ENCODE data around the gene CTDSPL.

CTDSPL gene

DNA sequence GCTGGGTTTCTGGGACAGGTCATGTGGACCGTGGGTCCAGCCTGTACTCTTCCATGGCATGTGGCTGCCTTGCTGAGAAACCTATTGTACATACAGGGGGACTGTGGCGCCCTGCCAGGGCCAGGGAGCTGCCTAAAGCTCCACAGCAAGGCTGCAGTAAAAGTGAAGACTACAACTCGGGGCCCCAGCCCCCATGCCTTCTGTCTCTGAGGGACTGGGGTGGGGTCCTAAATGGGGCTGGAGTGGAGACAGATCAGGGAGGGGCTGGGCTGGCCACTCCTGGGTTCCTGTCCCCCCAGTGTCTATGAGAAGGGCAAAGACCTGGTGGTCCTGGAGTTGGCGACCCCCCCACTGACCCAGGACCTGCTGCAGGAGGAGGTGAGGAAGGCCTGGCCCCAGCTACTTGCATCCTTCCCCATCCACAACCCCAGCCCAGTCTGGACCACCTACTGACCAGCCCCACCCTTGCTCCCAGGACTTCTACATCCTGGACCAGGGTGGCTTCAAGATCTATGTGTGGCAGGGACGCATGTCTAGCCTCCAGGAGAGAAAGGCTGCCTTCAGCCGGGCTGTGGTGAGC, 136.2 kb downstream of the CTDSPL start:
- DNase-seq (ENCODE audit: low spot score) (no peak), FAIRE-seq (no peak)

DNA sequence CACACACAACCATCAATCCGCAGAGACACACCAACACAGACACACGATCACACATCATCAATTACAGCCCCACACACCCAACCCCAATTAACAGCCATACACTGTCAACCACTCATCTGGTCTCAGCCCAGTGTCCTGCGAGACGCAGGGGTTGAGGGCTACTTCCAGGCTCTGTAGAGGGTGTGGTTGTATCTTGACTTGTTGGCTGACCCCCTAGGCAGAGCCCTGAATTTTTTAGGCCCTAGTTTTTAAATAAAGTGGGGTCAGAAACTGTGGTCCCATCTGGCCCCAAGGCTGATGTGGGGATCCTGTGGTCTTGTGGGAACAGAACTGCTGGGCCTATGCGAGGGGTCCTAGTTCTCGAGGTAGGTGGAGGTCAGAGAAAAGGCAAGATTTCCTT, 138.2 kb downstream of the CTDSPL start:
- DNase-seq (ENCODE audit: low spot score), result no peak
- no peak for FAIRE-seq

DNA sequence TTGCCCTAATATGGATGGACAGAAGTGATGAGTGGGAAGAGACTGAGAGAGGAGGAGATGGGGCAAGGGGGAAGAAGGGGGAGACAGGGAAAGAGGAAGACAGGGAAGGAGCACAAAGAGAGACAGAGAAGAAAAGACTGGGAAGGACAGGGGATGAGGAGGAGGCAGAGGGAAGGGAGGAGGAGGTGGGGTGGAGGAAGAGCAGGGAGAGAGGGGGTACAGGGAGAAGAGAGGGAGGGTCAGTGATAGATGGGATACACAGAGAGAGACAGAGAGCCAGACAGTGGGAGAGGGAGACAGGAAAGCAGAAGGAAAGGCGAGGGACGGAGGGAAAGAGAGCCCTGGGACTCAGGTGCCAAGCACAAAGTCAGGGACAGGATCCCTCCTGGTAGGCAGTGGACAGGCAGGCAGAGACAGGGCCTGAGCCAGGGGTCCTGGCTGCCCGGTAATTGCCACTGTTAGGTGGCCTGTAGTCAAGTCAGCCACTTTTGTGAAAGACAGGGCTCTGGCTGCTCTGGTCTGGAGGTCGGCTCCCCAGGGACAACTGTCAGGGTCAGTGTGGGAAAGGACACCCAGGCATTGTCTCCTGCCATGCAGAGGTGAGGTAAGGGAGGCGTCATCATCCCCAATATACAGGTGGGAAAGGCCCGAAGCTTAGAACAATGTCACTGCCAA, 138.7 kb downstream of the CTDSPL start:
- FAIRE-seq (no peak), DNase-seq (ENCODE audit: low spot score) (no peak)

DNA sequence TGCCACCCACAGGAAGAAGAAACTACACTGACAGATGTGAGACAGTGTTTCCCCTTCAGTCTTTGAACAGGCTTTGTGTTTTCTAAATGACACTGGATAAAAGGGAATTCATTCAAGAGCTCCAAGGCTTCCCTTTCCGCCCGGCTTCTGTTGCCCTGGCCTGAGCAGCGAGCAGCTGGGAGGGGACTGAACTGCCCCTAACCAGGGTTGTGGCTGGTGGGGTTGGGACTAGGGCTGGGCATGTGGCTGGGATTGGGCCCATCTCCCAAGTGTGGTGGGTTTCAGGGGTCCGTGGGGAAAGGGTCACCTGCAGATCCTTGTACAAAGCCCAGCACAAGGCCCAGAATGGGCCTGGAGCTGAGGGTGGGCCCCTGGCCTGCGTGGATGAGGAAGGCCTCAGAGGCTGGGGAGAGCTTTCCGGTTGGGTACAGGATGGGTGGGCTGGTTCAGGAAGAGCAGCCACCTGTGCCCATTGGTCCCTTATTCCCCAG, 139.3 kb downstream of the CTDSPL start:
- no peak for DNase-seq (ENCODE audit: low spot score)
- FAIRE-seq, result no peak

DNA sequence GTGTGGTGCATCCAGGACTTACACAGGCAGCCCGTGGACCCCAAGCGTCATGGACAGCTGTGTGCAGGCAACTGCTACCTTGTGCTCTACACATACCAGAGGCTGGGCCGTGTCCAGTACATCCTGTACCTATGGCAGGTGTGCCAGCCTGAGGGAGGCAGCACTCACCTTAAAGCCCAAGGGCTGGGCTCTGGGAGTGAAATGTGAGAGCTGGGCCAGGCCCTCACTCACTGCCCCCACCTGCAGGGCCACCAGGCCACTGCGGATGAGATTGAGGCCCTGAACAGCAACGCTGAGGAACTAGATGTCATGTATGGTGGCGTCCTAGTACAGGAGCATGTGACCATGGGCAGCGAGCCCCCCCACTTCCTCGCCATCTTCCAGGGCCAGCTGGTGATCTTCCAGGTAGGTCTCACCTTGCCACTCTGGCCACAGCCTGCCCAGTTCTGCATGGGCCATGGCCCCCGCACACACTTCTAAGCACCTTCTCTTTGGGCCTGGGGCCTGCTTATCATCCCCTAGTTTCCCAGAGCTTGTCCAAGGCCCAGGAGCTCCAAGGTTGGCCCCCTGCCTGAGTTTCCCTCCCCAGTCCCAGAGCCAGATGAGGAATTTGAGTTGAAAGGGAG, 139.9 kb downstream of the CTDSPL start:
- no peak for FAIRE-seq
- DNase-seq (ENCODE audit: low spot score), result no peak

DNA sequence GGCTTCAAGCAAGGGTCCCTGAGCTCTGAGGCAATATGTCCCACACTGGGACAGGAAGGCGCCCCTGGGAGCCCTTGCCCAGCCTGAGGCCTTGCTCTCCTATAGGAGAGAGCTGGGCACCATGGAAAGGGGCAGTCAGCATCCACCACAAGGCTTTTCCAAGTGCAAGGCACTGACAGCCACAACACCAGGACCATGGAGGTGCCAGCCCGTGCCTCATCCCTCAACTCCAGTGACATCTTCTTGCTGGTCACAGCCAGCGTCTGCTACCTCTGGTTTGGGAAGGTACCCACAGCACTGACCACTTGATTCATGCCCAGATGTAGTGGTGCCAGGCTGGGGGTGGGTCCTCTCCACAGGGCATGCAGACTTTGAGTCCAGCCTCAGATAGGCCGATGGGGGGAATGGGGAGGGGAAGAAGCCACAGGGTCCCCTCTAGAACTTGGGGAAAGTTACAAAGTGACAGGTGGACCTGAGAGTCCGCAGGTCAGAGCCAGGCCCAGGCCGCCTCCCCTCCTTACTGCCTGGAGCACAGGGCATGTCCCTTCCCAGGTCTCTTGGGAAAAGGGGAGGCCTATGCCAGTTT, 140.7 kb downstream of the CTDSPL start:
- DNase-seq (ENCODE audit: low spot score), result no peak
- FAIRE-seq, result no peak

DNA sequence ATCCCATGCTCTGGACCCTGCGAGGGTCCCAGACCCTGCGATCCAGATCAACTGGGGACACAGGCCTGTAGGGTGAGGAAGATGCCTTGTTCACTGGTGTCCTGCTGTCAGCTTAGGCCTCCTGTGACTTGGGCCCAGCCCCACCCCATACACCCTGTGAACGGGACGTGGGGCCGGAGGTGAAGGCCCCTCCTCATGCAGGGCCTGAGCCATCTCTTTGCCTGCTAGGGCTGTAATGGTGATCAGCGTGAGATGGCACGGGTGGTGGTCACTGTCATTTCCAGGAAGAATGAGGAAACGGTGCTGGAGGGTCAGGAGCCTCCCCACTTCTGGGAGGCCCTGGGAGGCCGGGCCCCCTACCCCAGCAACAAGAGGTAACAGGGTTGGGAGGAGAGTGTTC, 141.3 kb downstream of the CTDSPL start:
- no peak for FAIRE-seq
- no peak for DNase-seq (ENCODE audit: low spot score)

DNA sequence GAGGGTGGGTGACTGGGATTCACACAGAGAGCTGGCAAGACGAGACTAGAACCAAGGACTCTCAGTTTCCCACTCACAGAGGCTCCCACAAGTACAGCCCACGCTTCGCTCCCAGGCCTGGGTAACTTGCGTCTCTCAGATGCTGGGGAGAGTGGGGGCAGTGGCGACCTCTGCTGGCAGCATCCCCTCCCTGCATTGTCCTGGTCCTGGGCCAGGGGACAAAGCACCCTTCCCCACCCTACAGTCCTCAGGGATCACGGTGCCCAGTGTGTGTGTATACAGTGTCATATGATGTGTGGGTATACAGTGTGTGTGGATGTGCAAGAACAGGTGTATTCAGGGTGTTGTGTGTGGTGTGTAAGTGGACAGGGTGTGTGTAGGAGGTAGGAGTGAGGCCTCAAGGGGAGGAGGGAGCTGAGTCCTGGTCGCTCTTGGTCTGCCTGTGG, 141.7 kb downstream of the CTDSPL start:
- FAIRE-seq (no peak), DNase-seq (ENCODE audit: low spot score) (no peak)

DNA sequence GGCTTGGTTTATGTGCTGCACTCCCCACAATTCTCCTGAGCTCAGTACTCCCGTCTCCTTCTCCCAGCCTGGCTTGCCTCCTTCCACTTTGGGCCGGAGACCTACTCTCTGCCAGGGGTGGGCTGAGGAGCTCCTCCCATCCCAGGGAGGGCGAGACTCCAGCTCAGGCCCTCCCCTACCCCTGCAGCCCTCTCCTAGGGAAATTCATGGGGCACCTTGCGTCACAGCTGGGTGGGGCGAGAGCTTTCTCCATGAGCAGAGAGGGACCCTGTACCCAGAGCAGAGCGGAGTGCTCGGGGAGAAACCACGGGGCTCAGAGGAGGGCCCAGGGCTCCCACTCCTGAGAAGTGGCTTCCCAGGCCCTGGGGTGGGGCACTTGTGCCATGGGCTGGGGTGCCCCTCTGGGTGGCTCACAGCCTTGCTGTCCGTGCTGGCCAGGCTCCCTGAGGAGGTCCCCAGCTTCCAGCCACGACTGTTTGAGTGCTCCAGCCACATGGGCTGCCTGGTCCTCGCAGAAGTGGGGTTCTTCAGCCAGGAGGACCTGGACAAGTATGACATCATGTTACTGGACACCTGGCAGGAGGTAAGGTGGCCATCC, 142.2 kb downstream of the CTDSPL start:
- FAIRE-seq (no peak), DNase-seq (ENCODE audit: low spot score) (no peak)

DNA sequence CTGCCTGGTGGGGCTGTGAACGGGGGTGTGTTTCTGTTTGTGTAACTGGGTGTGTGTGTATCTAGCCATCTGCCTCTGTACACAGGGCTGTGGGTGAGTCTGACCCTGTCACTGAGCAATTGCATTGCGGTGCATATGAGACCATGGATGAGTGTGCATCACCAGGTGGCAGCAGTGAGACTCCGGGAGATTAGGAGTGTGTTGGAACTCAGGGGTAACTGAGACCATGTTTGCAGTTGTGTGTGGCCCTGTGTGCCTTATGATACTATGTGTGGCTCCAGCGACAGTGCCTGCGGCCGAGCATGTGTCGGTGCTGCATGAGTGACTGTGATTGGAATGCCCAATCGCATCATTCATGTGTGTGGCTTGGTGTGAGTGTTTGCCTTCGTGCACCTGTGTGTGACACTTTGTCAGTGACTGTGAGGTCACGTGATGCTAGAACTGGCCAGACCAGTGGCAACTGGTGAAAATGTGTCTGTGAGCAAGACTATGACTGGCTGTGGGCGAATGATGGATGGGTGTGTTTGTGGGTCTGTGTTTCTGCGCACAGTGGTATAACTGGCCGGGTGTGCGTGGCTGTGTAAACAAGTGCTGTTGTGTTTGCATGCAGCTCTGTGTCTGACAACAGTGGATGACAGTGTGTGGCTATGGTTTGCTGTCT, 142.9 kb downstream of the CTDSPL start:
- DNase-seq (ENCODE audit: low spot score), result peak; percentile 32
- no peak for FAIRE-seq

DNA sequence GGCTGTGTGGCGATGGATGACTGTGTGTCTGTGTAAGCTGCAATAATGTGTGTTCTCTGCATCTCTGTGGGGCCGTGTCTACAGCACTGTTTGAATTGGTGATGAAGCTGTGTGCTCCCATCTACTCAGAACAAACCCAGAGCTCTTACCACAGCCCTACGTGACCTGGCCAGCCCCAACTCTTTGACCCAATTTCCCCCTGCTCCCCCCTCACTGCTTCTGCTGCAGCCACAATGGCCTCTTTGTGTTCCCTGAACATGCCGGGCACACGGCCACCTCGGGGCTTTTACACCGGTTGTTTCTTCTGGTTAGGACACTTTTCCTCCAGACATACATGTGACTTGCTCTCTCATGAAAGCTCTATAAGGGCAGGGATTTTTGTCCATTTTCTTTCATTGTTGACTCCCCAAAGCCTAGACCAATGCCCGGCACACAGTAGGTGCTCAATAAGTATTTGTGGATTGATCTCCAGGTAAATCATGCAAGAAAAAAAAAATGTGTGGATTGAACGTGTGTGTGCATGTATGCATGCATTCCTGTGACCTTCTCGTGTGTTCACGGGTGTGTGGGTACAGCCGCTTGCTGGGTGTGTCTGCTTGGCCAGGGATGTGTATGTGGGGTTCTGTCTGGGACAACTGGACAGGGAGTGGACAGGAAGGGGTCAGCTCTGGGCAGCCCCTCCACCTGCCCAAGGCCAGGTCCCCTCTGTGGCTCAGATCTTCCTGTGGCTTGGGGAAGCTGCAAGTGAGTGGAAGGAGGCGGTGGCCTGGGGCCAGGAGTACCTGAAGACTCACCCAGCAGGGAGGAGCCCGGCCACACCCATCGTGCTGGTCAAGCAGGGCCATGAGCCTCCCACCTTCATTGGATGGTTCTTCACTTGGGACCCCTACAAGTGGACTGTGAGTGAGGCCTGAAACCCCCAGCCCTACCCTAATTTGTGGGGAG, 143.7 kb downstream of the CTDSPL start:
- FAIRE-seq (no peak), DNase-seq (ENCODE audit: low spot score) (no peak)

DNA sequence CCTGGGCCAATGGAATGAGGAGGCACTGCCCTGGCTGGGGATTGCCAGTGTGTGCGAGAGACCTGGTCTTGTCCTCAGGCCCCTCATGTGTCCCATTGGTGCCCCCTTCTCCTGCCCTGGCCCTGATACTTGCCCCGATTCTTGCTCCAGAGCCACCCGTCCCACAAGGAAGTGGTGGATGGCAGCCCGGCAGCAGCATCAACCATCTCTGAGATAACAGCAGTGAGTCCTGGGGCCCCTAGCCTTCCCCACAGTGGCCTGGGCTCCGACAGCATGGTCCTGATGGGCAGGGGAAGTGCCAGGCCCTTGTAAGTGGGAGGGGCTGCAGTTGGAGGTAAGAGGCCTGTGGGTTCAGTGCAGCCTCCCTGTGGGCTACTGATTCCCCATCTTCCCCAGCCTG, 144.4 kb downstream of the CTDSPL start:
- FAIRE-seq (no peak), DNase-seq (ENCODE audit: low spot score) (no peak)

DNA sequence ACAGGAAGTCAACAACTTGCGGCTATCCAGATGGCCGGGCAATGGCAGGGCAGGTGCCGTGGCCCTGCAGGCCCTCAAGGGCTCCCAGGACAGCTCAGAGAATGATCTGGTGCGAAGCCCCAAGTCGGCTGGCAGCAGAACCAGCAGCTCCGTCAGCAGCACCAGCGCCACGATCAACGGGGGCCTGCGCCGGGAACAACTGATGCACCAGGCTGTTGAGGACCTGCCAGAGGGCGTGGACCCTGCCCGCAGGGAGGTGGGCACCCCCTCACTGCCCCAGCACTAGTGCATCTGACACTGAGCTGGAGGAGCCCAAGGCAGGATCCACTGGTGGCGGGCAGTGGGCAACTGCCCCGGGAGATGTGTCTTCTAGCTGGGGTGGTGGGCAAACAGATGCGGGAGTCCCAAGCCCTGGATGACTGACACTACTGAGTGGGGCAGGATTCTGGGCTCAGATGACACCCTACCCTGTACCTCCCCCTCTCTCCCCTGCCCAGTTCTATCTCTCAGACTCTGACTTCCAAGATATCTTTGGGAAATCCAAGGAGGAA, 144.8 kb downstream of the CTDSPL start:
- DNase-seq (ENCODE audit: low spot score) (no peak), FAIRE-seq (no peak)

DNA sequence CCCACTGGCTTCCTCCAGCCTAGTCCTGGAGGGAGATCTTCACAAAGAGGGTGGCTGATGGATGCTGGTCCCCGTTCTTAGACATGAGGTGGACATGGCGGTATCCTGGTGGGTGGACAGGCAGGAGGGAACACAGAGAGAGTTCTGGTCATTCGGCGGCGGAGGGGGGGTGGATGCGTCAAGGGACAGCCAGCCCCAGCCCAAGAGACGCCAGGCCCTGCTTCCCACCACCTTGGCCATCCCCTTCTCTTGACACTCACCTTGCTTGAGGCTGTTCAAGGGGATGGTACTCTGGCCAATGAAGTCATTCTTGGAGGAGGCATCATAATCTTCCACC, 146.0 kb downstream of the CTDSPL start:
- FAIRE-seq, result no peak
- no peak for DNase-seq (ENCODE audit: low spot score)

DNA sequence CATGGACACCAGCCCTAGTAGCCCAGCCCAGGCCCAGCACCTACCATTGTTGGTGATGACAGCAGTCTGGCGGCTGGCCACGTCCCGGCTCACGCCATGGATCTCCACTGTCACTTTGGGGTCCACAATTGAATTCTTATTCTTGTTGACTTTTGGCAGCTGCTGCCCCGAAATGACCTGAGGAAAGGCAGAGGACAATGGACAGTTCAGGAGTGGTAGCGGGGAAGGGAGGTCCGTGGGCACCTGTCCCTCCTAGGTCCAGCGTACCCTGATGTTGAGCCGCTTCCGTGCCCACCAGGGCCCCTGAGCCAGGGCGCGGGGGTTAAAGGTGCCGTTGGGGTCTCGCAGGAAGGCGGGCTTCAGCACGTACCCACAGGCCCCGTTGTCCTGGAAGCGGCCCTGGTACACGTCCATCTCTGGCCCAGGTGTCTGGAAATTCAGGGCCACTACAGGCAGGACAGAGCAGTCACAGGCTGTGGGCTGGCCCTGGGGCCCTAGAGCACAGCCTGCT, 146.6 kb downstream of the CTDSPL start:
- no peak for FAIRE-seq
- no peak for DNase-seq (ENCODE audit: low spot score)

DNA sequence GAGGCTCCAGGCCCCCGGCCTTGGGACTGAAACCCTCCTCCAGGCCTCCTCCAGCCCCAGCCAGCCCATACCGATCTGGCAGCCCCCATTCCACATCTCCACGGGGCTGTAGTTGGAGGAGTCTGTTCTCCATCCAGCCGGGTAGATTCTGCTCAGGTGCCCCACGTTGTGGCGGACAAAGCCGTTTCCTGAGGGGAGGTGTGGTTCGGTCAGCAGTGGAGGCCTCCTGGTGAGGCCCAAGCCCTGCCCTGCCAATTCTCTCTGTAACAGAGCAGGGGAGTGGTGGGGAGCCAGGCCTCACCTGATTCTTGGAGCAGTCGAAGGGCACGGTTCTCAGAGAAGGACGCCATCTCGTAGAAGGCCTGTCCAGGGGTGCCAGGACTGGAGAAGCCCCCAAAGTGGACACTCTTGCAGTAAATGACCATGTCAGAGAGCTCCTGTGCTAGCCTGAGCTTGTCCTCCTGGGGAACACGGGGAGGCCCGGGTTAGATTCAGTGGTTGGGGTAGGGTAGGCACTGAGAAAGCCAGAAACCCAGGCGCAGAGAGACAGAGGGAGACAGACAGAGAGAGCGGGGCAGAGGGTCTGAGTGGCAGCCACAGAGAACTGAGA, 147.4 kb downstream of the CTDSPL start:
- DNase-seq (ENCODE audit: low spot score) (no peak), FAIRE-seq (no peak)

DNA sequence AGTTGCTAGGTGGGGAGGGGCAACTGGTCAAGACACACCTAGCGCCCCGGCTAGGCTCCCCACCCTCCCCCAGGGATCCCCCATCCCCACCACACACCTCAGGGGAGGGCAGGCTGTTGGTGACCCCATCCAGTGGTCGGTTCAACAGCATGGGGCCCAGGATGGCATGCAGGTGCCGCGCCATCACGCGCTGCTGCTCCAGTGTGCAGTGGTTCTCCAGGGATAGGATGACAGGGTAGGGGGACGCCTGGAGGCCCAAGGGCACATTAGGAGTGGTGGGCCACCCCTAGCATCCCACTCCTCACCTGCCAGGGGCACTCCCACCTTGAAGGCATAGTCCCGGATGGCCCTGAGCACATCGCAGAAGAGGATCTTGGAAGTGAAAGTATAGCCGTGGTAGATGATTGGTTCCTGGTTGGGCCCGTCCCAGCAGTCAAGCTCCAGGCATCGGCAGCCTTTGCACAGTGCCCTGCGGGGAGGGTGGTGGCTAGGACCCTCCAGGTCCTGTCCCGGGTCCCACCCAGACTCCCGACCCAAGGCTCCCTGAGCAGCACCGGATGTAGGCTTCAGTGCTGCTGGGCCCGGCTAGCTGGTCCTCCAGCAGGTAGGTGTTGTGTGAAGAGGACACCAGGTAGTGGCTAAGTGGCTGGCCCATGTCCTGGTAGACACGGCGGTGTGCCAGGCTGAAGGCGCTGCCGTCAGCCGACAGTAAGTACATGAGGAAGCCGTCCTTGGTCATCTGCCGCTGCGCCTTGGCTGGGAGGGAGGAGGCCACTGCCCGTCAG, 148.3 kb downstream of the CTDSPL start:
- FAIRE-seq (no peak), DNase-seq (ENCODE audit: low spot score) (no peak)

DNA sequence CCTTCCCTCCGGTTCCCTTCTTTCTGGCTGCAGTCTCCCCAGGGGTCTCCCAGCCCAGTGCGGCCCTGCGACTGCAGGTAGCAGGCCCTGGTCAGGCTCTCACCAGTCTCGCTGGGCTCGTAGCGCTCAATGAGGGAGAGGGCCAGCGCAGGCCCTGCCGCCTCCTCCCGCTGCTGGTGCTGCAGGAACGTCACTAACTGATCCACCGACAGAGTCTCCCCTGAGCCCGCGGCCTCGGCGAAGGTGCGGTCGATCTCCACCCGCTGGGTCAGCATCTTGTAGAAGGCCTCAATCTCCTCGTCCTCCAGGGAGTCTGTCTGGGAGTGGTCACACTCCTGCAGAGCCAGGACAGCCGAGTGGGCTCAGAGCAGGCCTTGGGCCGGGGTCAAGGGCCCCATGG, 149.4 kb downstream of the CTDSPL start:
- DNase-seq (ENCODE audit: low spot score) (no peak), FAIRE-seq (no peak)

DNA sequence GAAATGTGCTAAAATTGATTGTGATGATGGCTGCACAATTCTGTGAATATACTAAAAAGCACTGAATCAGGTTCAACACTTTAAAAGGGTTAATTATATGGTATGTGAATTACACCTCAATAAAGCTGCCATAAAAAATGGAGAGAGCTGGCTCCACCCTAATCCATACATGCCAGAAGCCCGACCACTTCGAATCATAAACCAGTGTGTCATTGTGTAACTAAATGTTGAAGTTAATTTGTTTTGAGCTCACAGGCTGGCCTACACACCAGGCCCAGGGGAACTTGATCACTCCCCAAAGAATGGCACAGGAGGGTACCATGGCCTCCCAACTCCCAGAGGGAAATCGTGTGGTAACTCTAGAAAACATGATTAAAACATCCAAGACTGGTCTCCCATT, 153.8 kb downstream of the CTDSPL start:
- FAIRE-seq, result no peak
- no peak for DNase-seq (ENCODE audit: low spot score)
